ENCODE results near the gene FLOT2.
A peak's percentile ranks its signal among the peaks of the same experiment; 100 is the strongest.
"Not testable (repeated sequence)": the region's sequence is repeated elsewhere in the genome, so short reads cannot be mapped to it uniquely, and the experiment has no call there.

Gene FLOT2

DNA sequence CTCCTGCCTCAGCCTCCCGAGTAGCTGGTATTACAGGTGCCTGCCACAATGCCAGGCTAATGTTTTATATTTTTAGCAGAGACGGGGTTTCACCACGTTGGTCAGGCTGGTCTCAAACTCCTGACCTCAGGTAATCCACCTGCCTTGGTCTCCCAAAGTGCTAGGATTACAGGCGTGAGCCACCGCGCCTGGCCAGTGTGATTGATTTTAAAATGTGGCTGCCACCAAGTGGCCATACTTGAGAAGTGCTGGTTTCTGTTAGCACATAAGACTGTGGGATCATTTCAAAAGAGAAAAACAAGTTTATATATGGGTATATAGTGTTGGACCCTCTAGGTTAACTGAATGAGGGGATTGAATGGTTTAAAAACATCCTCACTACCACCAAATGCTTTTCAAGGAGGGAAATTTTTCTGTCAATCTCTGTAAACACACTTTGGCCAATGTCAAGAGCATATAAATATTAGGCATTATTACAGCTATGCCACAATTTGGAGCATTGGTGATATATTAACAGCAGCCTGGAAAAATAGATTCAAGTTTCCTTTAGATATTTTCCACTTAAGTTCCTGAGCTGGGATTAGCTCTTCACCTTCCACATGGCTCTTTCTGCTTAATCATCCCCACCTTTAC is 18.9 kb upstream of the FLOT2 start:
- DNase-seq: peak; percentile 67

DNA sequence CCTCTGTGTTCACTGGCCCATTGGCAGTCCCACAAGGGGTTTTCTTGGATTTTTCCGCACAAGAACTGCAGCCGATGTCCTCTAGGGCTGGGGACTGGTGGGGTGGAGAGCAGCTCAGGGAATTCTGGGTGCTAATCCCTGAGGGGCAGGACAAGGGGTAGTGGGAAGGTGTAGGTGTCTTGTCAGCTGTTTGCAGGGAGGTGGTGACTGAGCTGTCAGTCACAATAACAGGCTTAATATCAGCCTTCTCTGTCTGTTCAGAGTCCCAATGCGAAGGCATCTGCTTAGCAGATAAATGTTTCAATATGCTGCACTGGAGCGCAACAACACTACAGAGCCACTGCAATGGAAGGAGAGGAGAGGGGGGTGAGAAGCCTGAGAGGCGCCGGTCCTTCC is 15.4 kb upstream of the FLOT2 start:
- no peak for DNase-seq

DNA sequence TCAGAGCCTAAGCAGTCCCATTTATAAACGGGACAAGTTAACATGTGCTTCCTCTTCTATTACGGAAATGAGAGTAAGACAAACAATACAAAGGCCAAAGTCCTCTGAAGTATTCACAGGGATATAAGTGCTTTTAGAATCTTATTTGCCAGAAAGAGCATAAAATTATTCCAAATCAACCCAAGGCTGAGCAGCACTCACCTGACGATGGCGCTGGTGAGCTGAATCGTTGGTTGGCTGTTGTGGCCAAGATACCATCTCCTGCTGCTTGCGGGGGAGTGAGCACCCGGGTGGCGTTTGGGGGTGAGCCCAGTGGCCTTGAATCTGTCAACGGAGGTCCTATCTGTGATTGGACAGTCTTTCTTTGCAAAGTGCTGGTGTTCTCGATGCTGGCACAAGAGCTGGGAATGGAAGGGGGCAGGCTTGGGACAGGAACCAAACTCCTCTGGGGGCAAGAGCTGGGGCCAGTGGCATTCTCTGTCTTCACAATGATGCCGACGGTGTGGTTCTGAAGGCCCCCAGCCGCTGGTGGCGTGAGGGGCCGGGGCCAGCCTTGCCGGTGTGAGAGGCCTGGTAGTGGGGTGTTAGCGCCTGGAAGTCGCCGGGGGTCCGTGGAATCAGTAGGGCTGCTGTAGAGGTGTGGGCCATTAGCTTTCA is 14.9 kb upstream of the FLOT2 start:
- peak; percentile 23 for DNase-seq

DNA sequence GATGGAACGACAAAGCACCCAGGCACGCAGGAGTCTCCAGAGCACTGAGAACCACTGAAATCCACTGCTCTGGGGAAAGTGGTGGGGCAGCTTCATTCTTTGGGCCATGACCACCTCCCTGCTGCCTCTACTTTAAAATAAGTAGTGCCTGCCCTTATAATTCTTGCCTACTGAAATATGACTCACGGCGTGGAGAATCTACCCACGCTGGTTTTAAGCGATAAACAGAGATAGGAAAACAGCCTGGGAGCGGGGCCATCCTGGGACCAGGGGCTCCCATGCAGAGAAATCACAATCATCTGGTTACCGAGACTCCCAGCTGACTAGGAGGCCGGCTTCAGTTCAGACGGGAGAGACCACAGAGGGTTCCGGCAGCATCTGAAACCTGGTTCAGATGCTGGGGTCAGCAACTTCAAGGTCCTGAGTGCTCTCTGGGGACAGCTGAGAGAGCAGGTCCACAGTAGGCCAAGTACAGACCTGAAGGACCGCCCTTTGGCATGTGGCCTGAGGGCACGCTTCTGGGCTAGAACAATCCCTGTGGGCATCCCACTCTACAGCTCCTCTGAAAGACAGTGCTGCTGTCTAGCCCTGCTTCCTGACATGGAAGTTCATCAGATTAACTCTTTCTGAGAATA is 14.0 kb upstream of the FLOT2 start:
- no peak for DNase-seq

DNA sequence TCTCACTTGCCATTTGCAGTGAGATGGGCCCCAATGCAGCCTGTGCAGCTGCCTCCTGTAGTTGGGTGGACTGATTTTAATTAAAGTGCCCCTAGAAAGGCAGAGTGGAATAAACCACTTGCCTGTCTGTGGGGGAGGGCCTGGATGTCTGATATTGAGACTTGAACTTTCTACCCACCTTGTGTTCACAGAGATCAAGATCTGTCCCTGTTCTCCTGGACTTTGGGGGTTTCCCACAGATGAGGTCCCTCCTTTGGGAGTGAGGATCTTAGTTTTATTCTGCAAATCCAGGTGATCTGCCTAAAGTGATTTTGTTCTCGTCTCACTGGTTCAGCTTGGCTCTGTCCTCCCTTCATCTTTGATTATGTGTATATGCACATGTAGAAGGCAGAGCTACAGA is 13.0 kb upstream of the FLOT2 start:
- no peak for DNase-seq

DNA sequence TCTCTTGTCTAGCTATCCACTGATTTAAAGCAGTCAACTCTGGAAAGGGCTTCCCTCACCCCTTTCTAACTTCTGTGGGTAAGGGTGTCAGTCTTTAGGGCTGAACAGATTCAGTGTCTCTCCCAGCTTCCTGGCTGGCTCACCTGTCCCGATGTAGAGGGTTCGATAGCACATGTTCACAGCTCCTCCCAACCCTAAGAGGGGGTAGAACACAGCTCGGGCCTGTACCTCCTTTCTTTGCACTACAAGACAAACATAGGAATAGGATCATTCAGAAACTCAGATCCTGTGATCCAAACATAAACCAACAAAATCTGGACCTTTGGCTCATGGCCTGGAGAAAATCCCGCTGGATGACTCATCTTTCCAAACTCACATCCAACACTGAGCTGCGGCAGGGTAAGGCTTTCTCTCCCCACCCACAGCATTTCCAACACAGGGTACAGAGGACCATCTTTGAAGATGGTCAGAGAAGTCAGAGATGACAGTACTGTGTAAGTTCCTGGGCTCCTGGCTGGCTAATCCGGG is 11.2 kb upstream of the FLOT2 start:
- no peak for DNase-seq

DNA sequence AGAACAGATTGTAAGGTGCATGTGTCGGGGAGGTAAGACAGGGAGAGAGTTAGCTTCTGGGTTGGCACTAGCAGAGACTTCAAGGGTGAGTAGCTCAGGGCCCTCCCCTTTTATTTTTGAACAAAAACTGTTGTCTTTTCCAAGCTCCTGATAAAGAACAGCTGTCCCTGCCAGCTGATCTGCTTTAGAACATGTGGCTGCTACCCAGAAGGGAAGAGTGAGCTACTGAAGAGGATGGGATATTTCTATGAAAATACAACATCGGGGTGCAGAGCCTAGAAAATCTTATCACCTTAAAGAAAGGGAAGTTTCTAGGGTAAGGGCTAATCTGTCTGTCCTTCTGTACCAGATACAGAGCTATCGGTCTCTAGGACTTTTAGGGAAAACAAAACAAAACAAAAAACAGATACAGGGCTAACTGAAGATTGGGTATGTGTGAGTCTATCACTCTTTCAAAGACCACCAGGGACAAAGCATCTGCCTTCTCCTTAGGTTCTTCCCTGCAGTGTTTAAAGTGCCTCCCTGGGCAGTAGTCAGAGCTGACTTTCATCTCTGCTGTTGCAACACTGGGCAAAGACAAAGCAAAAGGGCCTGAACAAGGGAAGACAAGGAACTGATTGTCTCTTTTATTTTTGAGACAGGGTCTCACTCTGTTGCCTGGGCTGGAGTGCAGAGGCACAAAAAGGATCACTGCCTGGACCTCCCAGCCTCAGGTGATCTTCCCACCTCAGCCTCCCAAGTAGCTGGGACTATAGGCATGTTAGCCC is 10.4 kb upstream of the FLOT2 start:
- DNase-seq: no peak

DNA sequence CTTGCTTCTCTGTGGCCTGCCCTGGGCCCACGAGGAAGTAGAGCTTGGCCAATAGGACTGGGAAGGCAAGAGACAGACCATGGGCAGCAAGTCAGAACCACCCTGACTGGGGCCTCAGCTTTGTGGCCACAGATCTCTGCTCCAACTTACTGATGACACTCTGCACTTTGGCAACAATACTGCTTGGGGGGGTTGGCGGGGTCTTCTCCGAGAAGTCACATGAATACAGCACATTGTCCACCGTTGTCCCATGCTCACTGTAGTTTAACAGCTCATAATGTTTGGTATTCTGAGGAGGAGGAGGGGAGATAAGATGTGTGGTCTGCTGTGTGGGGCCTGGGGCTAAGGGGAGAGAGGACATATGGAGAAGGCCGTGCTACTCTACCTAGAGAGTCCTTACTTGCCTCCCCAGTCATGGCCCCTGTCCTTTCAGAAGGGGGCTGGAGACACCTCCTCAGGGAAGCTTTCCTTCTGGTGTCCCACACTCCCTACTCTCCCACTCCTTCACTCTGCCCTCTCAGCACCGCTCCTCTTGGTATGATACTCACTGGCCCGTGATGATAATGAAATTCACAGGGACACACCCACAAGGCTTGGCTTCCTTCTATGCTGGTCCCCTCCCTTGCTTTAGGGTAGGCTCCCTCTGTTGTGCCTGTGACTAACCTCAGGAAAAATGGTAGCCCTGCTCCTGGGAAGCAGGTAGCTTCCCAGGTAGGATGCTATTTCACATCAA is 9.3 kb upstream of the FLOT2 start:
- no peak for DNase-seq

DNA sequence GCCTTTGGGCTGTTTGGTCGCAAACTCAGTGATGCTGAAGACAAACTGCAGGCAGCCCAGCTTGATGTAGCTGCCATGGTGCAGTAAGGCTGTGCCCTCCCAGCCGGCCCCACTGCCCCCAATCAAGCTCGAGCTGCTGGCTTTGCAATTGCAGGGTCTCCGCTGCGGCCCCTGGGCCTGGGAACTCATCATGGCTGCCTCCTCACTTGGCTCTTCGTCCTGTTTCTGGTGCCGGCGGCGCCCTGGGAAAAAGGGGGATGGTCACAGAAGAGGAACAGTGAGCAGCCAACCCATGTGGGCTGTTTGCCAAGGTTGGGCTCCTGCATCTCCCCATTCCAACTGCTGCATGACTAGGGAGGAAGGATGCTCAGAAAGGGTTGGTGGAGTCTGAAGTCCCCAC is 8.7 kb upstream of the FLOT2 start:
- no peak for DNase-seq

DNA sequence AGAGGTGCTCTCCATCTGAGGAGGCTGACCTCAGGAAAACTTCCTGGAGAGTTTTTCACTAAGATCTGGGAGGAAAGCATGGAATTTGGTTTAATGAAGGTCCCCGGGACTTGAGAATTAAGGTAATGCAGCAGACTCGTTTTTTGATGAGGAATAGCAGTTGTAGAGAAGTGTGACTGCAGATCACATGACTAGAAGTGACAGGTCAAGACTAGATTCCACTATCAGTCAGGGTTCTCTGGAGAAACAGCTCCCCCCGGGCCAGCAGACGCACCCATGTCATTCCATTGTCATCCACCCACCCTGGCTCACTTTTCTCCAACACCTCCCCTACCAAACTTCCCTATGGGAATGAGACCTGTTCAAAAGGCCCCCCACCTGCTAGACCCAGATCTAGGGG is 7.3 kb upstream of the FLOT2 start:
- no peak for DNase-seq

DNA sequence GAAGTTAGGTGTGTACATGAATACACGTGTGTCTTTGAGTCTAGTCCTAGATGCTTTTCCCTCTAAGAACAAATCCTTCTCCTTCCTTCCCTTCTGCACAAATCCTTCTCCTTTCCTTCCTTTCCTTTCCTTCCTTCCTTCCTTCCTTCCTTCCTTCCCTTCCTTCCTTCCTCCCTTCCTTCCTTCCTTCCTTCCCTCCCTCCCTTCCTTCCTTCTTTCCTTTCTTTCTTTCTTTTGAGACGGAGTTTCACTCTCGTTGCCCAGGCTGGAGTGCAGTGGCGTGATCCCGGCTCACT is 6.0 kb upstream of the FLOT2 start:
- DNase-seq: not testable (repeated sequence)

DNA sequence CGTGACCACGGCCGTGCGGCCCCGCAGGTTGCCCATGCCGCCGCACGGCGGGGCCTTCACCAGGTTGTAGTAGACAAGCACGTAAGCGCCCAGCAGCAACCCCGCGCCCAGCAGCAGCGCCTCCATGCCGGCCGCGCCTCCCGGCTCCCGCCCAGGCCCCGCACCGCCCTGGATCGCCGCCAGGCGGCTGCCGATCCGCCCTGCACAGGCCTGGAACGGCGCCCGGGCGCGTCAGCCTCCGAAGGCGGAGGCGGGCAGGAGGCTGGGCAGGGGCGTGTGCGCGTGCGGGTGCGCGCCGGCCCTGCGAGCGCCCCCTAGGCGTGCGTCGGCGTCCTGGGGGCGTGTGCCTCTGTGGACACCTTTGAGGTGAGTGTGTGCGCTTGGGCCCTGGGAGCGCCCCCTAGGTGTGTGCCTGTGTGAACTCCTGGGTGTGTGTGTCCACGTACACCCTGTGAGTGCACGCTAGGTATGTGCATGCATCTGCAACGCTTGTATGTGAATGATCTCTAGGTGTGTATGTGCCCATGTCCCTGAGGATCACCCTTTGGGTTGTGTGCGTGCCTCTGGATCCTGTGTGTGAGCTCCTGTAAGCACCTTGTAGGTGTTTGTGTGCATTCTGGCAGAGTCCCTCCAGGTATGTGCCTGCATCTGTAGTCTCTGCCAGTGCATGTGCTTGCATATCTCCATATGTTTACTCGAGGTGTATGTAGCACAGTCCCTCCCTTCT is 5.4 kb upstream of the FLOT2 start, which contains the start of gene DHRS13:
Gene DHRS13 (minus strand): TSS at position 261 of the 727 bp plus-strand sequence. CDS start 135 bp downstream, at position 126.
- DNase-seq: peak; percentile 97

DNA sequence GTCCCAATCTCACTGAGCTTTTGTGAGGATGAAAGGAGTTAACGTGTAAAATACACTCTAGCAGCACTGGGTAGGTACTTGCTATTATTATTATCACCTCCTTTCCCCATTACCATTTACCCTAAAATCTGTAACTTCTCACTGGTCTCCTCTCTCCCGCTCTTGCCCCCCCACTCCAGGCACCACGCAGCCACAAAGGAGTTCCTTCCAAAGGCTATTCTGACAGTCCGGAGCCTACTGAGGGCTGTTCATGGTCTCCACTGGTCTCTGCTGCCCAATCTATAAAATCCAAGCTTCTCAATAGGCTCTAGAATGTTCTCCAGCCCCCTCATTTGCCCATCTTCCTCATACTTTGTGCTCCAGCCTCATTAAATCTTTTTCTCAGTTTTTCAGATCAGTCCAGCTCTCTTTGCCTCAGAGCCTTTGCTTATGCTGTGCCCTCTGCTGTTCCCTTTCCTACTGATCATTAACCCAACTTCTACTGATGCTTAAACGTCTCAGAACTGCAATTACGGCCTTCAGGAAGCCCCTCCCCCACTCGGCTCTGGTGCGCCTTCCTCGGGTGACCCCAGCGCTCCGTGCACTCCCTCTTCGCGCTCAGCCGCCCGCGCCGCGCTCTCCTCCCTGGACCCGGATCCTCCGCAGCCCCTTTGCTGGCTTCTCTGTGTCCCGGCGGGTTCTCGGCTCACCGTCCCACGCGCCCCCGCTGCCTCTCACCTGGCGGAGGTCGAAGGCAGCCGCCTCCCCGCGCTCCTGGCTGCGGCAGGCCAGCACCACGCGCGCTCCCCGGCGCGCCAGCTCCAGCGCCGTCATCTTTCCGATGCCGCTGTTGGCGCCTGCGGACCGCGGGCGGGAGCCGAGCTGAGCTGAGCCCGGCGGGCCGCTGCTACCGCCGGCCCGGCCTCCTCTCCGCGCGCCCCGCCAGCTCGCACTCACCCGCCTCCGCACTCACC is 4.6 kb upstream of the FLOT2 start:
- peak; percentile 56 for DNase-seq

DNA sequence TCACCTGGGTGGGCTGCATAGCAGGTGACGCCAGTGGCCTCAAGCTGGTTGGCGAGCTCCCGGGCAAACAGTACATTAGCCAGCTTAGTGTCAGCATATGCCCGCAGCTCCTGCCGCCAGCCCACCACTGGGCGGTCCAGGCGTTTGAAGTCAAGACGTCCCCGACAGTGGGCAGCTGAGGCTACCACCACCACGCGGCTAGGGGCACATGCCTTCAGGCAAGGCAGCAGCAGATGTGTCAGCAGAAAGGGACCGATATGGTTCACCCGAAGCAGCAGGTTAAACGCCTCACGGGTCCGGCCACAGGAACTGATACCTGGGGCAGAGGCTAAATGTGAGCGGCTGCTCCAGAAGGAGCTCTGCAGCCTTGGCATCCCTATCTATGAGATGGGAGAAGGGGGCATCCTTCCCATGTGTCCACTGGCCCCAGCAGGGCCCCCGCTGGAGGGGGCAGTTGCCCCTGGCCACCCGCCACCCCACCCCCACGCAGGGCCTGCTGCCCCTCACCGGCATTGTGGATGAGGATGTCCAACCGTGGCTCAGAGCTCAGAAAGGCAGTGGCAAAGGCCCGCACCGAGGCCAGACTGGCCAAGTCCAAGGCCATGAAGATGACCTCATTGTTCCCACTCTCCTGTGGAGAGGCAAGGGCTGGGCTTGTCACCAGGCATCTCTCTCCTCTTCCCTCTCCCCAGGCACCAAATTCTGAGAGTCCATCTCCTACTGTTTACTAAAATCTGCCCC is 3.6 kb upstream of the FLOT2 start:
- no peak for DNase-seq

DNA sequence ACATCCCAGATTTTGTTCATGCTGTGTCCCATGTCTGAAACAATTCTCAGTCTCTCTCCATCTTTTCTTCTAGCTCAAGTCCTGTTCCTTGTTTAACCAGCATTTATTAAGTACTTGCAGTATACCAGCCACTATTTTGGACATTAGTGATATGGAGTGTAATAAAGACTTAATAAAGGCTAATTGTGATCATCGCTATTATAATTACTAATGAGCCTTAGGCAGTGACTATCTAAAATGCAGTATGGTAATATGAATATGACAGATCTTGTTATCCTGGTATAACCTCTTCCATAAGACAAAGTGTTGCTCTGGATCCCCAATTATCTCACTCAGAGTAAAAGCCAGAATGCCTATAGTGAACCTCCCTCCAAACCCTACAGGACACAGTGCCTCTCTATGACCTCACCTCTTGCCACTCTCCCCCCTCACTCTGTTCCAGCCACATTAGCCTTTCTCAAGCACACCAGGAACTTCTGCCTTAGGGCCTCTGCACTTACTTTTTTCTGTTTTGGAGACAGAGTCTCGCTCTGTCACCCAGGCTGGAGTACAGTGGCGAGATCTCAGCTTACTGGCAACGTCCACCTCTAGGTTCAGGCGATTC is 1.8 kb upstream of the FLOT2 start:
- no peak for DNase-seq

DNA sequence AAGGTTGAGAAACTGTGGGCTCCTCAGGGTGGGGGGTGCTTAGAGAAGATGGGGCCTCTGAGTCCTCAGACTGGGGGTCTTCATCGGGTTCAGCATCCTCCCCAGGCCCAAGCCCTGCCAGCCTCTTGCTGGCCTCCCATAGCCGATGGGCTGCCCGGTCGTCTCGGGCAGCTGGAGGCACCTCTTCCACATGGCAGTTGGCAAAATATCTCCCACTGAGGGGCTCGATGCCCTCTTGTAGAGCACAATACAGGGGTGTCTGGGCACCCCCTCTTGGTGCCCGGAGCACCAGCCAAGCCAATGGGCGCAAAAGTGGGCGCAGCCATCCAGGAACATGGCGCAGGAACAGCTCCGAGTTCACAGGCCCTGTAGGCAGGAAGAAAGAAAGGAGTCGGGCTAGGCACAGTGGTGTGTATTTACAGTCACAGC is 1.0 kb upstream of the FLOT2 start:
- DNase-seq: no peak

DNA sequence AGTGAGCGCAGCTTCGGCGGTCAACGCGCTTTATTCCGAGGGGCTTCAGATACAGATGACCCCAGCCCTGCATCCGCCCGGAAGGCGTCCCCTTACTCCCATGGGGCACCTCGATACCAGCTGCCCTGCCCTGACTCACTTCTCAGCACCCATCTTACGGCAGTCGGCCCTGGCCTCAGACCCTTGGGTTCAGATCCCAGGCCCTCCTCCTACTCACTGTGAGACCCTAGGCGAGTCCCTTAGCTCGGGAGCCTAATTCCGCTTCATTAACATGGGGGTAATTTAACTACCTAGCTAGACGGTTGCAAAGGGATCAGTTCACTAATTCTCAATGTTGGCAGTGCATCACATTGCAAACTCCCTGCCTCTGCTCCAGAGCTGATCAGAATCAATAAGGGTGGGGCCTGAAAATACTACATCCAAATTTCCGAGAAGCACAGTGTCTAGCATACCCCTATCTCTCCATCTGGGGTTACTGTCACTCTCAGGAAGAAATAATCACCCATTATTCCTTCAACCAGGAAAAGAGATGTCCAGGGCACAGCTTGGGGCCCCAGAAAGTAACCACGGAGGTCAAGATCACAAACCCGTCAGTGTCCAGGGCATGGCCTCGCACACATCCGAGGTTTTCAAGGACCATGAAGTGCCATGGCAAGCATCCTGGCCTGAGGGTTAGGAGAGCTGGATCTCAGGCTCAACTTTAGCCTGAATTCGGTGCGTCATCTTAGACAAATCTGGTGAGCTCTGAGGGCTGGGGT is 415 bp upstream of the FLOT2 start:
- DNase-seq: no peak

DNA sequence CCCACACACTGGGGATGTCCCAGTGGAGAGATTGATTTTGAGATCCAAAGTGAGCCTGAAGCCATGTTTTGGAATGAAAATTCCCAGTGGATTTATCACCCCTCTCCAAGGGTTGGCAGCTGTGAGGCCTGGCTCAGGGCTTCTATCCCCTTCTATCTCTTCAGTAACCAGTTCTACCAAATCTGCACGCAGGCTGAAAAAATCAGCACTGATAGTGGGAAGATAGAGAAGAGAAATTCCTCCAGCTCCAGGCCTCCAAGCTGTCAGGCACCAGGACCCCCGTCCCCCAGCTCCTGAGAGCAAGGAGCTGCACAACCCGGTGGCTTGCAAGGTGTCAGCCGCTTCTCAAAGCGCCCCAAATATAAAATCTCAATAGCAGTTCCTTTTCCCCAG is 1.0 kb downstream of the FLOT2 start:
- DNase-seq: no peak

Measured in CD4-positive, alpha-beta T cell treated with Interleukin-12 subunit alpha and Interleukin-12 subunit beta, for 1 hour (primary cell).